ENCODE data around the gene ARPC4.

- TF ChIP-seq, protein P1, sequence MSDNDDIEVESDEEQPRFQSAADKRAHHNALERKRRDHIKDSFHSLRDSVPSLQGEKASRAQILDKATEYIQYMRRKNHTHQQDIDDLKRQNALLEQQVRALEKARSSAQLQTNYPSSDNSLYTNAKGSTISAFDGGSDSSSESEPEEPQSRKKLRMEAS (IDR thresholded peaks at IDR 0.05; ENCODE audit: low read depth, low read length) = no peak
- TF ChIP-seq SPI1 (IDR thresholded peaks at IDR 0.05; ENCODE audit: borderline replicate concordance, insufficient read depth, low read depth, low read length) (no peak), CREB1 (IDR thresholded peaks at IDR 0.05; ENCODE audit: low read depth) (no peak), CEBPB (IDR thresholded peaks at IDR 0.05; ENCODE audit: borderline replicate concordance in 1 of 2, low read depth in 2 of 2, low read length in 2 of 2) (no peak), POLR2AphosphoS5 (IDR thresholded peaks at IDR 0.05; ENCODE audit: low read length) (no peak), ZBED1 (IDR thresholded peaks at IDR 0.05; ENCODE audit: borderline replicate concordance) (no peak), NFIC (IDR thresholded peaks at IDR 0.05; ENCODE audit: low read depth, low read length) (no peak), POLR2A (IDR thresholded peaks at IDR 0.05; ENCODE audit: low read depth, low read length) (no peak), HDGF (IDR thresholded peaks at IDR 0.05) (no peak), ESRRA (IDR thresholded peaks at IDR 0.05; ENCODE audit: low read length) (no peak)
- TF ChIP-seq, protein P2, sequence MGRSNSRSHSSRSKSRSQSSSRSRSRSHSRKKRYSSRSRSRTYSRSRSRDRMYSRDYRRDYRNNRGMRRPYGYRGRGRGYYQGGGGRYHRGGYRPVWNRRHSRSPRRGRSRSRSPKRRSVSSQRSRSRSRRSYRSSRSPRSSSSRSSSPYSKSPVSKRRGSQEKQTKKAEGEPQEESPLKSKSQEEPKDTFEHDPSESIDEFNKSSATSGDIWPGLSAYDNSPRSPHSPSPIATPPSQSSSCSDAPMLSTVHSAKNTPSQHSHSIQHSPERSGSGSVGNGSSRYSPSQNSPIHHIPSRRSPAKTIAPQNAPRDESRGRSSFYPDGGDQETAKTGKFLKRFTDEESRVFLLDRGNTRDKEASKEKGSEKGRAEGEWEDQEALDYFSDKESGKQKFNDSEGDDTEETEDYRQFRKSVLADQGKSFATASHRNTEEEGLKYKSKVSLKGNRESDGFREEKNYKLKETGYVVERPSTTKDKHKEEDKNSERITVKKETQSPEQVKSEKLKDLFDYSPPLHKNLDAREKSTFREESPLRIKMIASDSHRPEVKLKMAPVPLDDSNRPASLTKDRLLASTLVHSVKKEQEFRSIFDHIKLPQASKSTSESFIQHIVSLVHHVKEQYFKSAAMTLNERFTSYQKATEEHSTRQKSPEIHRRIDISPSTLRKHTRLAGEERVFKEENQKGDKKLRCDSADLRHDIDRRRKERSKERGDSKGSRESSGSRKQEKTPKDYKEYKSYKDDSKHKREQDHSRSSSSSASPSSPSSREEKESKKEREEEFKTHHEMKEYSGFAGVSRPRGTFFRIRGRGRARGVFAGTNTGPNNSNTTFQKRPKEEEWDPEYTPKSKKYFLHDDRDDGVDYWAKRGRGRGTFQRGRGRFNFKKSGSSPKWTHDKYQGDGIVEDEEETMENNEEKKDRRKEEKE (IDR thresholded peaks at IDR 0.05) = no peak
- TF ChIP-seq, protein P3, sequence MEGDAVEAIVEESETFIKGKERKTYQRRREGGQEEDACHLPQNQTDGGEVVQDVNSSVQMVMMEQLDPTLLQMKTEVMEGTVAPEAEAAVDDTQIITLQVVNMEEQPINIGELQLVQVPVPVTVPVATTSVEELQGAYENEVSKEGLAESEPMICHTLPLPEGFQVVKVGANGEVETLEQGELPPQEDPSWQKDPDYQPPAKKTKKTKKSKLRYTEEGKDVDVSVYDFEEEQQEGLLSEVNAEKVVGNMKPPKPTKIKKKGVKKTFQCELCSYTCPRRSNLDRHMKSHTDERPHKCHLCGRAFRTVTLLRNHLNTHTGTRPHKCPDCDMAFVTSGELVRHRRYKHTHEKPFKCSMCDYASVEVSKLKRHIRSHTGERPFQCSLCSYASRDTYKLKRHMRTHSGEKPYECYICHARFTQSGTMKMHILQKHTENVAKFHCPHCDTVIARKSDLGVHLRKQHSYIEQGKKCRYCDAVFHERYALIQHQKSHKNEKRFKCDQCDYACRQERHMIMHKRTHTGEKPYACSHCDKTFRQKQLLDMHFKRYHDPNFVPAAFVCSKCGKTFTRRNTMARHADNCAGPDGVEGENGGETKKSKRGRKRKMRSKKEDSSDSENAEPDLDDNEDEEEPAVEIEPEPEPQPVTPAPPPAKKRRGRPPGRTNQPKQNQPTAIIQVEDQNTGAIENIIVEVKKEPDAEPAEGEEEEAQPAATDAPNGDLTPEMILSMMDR (IDR thresholded peaks at IDR 0.05 in 2 of 3, conservative IDR thresholded peaks at IDR 0.05 in 1 of 3; ENCODE audit: control insufficient read depth in 2 of 3, extremely low read depth in 1 of 3, insufficient read depth in 1 of 3, low read depth in 3 of 3, low read length in 3 of 3) = no peak
- TF ChIP-seq, protein P4, sequence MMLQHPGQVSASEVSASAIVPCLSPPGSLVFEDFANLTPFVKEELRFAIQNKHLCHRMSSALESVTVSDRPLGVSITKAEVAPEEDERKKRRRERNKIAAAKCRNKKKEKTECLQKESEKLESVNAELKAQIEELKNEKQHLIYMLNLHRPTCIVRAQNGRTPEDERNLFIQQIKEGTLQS (IDR thresholded peaks at IDR 0.05; ENCODE audit: borderline replicate concordance, extremely low read depth, low read depth, low read length) = no peak
These were observed 5.2 kb upstream of the ARPC4 start for GRCh38 chr3:9787714-9788113.
